ENCODE data around the gene EYA2.

- no peak for TF ChIP-seq CTCF (IDR thresholded peaks at IDR 0.05)
- TF ChIP-seq EZH2 (IDR thresholded peaks at IDR 0.05; ENCODE audit: borderline replicate concordance, insufficient read depth, low read depth, low read length, poor library complexity, severe bottlenecking), result no peak
These were observed 296.5 kb downstream of the EYA2 start for GRCh38 chr20:47191074-47191673.

Measured in B cell (primary cell).